ENCODE data around the gene MACO1. TPM values are rescaled to one million over a fixed set of nuclear protein-coding genes. Genes with fewer than 3 reads are reported as not detected.
A peak's percentile ranks its signal among the peaks of the same experiment; 100 is the strongest.

MACO1 gene
- total and polyA plus RNA-seq, 9 of the 15 experiments (the other 6 are each of a cell fraction or from before 2014, with no cell fraction given) = 4.6 to 28.4 (median 21.7) TPM

- Histone ChIP-seq H3K4me2 (ENCODE audit: insufficient read depth, low read length) (no peak overlapping the region), H4K20me1 (replicated peaks; ENCODE audit: control insufficient read depth, insufficient read depth, low read length) (peaks cover 21% of the 10 kb centered on the region; the same call in 1 of the 2 replicates), H3K4me1 (replicated peaks in 1 of 2; ENCODE audit: control insufficient read depth in 2 of 2, insufficient read depth in 2 of 2, low read length in 2 of 2) (peaks cover 10 to 34% of the 10 kb centered on the region in 2 experiments), H3K79me2 (ENCODE audit: control insufficient read depth, insufficient read depth, low read length) (peaks cover 79% of the 10 kb centered on the region), H3K27ac (ENCODE audit: extremely low read depth, low read depth, low read length) (no peak overlapping the region), H2AFZ (ENCODE audit: low read depth, low read length) (no peak overlapping the region), H3K9me1 (ENCODE audit: control insufficient read depth, insufficient read depth, low read length) (peaks cover 4% of the 10 kb centered on the region), H3K27me3 (ENCODE audit: control insufficient read depth in 2 of 2, insufficient read depth in 2 of 2, low read length in 2 of 2) (no peaks in the 10 kb centered on the region), H3K9ac (ENCODE audit: insufficient read depth in 1 of 2, low read depth in 2 of 2, low read length in 2 of 2) (no peak overlapping the region), H3K4me3 (no peak overlapping the region), H3K9me3 (replicated peaks; ENCODE audit: control insufficient read depth, insufficient read depth, low read depth, low read length) (no peaks in the 10 kb centered on the region), H3K36me3 (ENCODE audit: control insufficient read depth, insufficient read depth, low read length) (peaks cover 28% of the 10 kb centered on the region)
- ChIA-PET POLR2A (no interaction called here), CTCF (ENCODE audit: low intra/inter-chr PET ratio) (no interaction called here)
- intact Hi-C loops (cut with micrococcal nuclease) (no loop called here), in situ Hi-C loops (cut with MboI) (no loop called here)
- DNase-seq (ENCODE audit: extremely low read depth in 1 of 4, low spot score in 3 of 4) = no peak
- BruUV-seq (replicated peaks) = no TSS peak
- ATAC-seq = peak; percentile 16; the same call in 1 of the 3 replicates
- 79% methylated on average over 5 of the region's 5 CpGs for WGBS (ENCODE audit: insufficient coverage, low coverage, missing lambda C conversion rate)
- no peak for FAIRE-seq
- TF ChIP-seq ELK3 (CRISPR knock-in tag; IDR thresholded peaks at IDR 0.05) = no peak
- TF ChIP-seq, protein P1, sequence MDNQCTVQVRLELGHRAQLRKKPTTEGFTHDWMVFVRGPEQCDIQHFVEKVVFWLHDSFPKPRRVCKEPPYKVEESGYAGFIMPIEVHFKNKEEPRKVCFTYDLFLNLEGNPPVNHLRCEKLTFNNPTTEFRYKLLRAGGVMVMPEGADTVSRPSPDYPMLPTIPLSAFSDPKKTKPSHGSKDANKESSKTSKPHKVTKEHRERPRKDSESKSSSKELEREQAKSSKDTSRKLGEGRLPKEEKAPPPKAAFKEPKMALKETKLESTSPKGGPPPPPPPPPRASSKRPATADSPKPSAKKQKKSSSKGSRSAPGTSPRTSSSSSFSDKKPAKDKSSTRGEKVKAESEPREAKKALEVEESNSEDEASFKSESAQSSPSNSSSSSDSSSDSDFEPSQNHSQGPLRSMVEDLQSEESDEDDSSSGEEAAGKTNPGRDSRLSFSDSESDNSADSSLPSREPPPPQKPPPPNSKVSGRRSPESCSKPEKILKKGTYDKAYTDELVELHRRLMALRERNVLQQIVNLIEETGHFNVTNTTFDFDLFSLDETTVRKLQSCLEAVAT (IDR thresholded peaks at IDR 0.05) = no peak
- no peak for TF ChIP-seq PCBP2 (IDR thresholded peaks at IDR 0.05; ENCODE audit: low read depth, low read length, poor library complexity, severe bottlenecking)
- TF ChIP-seq ZNF280B (CRISPR knock-in tag; IDR thresholded peaks at IDR 0.05) = no peak
- TF ChIP-seq ZNF41 (CRISPR knock-in tag; conservative IDR thresholded peaks at IDR 0.05) = no peak
- no peak for TF ChIP-seq NEUROD1 (IDR thresholded peaks at IDR 0.05; ENCODE audit: borderline replicate concordance, low read depth, low read length, partially characterized antibody)
- no peak for TF ChIP-seq TRIM28 (IDR thresholded peaks at IDR 0.05)
- TF ChIP-seq ZBTB49 (CRISPR knock-in tag; IDR thresholded peaks at IDR 0.05; ENCODE audit: borderline replicate concordance) = no peak
- TF ChIP-seq ZKSCAN1 (IDR thresholded peaks at IDR 0.05; ENCODE audit: low read depth, low read length) = no peak
Measured at GRCh38 chr1:25474439-25475047, 43.8 kb downstream of the MACO1 start.

Data from K562 (cell line).